Cardiac fibroblast (primary cell): ENCODE results near the gene HMCN1.
"Not testable (repeated sequence)": the region's sequence is repeated elsewhere in the genome, so short reads cannot be mapped to it uniquely, and the experiment has no call there.

Experiments used
- DNase-seq, 2 donors: peaks; one replicate each; pipeline versions ENCODE4 v3.0.0 to v3.0.0-alpha.2; 2010; ENCODE audit warnings: low read depth in 2 of 2
- H3K4me3 ChIP-seq, 2 donors: replicated peaks in 1 of 2; 1 replicate in 1 of 2; 2 replicates in 1 of 2; pipeline ENCODE4 v1.5.1; 2011; ENCODE audit warnings: low read depth in 2 of 2, low read length in 2 of 2, mild to moderate bottlenecking in 2 of 2, moderate library complexity in 1 of 2
- TF ChIP-seq, protein P1 (sequence below): IDR thresholded peaks from one replicate; pipeline ENCODE4 v1.5.1; 2011; ENCODE audit warnings: low read depth, mild to moderate bottlenecking, low read length, inconsistent platforms

HMCN1 gene

DNA sequence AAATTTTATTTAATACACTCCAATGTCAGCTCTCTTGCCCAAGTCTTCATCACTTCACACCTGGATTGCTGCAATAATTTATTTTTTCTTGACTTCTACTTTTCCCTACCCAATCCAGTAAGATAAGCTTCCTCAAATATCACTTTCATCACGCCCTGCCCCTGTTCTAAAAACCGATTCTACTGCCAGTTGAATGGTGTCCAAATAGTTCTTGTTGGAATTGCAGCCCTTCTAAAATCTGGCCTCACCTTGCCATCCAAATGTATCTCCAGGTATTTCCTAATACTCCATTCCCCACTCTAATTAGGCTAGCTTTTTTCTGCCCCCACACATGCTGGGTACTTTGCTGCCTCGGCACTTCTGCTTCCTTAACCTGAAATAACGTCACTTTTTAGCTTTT is 152.5 kb downstream of the HMCN1 start:
- no peak for DNase-seq
- TF ChIP-seq, protein P1, sequence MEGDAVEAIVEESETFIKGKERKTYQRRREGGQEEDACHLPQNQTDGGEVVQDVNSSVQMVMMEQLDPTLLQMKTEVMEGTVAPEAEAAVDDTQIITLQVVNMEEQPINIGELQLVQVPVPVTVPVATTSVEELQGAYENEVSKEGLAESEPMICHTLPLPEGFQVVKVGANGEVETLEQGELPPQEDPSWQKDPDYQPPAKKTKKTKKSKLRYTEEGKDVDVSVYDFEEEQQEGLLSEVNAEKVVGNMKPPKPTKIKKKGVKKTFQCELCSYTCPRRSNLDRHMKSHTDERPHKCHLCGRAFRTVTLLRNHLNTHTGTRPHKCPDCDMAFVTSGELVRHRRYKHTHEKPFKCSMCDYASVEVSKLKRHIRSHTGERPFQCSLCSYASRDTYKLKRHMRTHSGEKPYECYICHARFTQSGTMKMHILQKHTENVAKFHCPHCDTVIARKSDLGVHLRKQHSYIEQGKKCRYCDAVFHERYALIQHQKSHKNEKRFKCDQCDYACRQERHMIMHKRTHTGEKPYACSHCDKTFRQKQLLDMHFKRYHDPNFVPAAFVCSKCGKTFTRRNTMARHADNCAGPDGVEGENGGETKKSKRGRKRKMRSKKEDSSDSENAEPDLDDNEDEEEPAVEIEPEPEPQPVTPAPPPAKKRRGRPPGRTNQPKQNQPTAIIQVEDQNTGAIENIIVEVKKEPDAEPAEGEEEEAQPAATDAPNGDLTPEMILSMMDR: no peak
- no peak overlapping the region for H3K4me3 ChIP-seq

DNA sequence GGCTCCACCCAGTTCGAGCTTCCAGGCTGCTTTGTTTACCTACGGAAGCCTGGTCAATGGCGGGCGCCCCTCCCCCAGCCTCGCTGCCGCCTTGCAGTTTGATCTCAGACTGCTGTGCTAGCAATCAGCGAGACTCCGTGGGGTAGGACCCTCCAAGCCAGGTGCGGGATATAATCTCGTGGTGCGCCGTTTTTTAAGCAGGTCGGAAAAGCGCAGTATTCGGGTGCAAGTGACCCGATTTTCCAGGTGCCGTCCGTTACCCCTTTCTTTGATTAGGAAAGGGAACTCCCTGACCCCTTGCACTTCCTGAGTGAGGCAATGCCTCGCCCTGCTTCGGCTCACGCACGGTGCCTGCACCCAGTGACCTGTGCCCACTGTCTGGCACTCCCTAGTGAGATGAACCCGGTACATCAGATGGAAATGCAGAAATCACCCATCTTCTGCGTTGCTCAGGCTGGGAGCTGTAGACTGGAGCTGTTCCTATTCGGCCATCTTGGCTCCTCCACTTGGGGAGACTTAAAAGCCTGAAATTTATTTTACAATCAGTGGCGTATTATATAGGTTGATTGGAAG is 158.7 kb downstream of the HMCN1 start:
- not testable (repeated sequence) for DNase-seq, H3K4me3 ChIP-seq

DNA sequence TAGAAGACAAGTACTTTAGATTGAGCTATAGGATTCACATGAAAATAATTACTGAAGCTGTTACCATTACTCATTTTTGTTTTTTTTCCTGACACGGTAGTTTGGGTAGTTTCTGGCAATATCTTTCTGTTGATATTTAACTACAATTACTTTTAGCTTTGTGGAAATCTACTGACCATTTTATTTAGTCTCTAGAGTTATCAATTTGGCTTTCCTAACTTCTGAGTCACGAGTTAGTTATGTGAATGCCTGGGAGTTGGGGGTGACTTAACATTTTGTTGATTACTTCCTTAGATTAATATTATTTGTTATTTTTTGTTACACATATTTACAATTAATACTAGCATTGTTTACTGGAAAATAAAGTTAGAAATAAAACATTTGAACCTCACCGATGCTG is 160.6 kb downstream of the HMCN1 start:
- TF ChIP-seq, protein P1: no peak
- peak; percentile 55 to 60 for DNase-seq
- no peak overlapping the region for H3K4me3 ChIP-seq

- TF ChIP-seq, protein P1: no peak
- DNase-seq: peak; percentile 38 to 40
- no peak overlapping the region for H3K4me3 ChIP-seq
Observed at GRCh38 chr1:185895208-185895900, 161.2 kb downstream of the HMCN1 start.

DNA sequence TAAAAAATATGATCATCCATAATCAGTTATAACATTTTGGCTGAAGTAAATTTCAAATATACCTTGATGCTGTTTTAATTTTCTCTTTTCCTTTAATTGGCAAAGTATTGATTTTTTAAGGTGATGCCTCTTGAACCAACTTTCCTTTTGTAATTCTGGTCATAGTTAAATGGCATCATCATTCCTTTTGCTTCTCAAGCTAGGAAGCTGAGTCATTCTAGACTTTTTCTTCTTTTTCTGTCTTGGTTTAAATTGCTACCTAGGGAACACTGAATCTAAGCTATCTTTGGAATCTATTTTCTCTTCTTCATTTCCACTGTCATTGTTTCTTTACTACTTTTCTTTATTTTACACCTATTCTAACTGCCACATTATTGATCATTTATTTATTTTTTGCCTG is 162.7 kb downstream of the HMCN1 start:
- TF ChIP-seq, protein P1: no peak
- DNase-seq: peak in 1 of 2 donors; percentile 42
- H3K4me3 ChIP-seq: no peak overlapping the region

DNA sequence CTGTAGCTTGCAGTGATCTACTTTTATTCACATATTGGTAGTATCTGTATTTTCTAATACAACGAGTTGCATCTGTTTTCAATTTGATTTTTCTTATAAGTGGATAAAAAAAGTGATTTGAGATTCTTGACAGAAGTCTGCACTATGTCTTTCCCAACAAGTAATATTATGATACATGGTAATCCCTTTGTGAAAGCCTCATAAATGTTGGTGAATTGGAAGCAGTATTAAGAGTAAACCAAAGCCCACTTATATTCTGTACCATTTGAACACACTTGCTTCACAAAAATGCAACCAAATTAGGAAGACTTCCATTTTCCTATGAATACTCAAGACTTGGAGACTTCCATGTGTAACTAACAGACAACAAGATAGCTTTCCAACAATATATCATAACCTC is 172.0 kb downstream of the HMCN1 start:
- DNase-seq: no peak
- TF ChIP-seq, protein P1: no peak
- no peak overlapping the region for H3K4me3 ChIP-seq

GRCh38 chr1:185907246-185907645 is 173.1 kb downstream of the HMCN1 start:
- TF ChIP-seq, protein P1: no peak
- H3K4me3 ChIP-seq: no peak overlapping the region
- no peak for DNase-seq
